ENCODE measurements around the gene RASGRP2.

GRCh38 chr11:64717268-64717578 is 26.7 kb downstream of the RASGRP2 start:
- TF ChIP-seq EZH2 (IDR thresholded peaks at IDR 0.05; ENCODE audit: low read depth, low read length, severe bottlenecking) (no peak), JUN (IDR thresholded peaks at IDR 0.05; ENCODE audit: low read depth, low read length) (no peak), CTCF (IDR thresholded peaks at IDR 0.05; ENCODE audit: control extremely low read depth in 1 of 3, insufficient read depth in 1 of 3, low read depth in 1 of 3, low read length in 3 of 3) (peak in 1 of 3 experiments; percentile 9; a peak in 1 of 4 replicates), SUZ12 (IDR thresholded peaks at IDR 0.05; ENCODE audit: low read length) (no peak), JUND (IDR thresholded peaks at IDR 0.05; ENCODE audit: low read length) (no peak), EP300 (IDR thresholded peaks at IDR 0.05; ENCODE audit: borderline replicate concordance in 1 of 2, low read depth in 2 of 2, low read length in 2 of 2) (no peak), RXRA (IDR thresholded peaks at IDR 0.05; ENCODE audit: insufficient read depth, low read depth, low read length) (no peak), ZNF274 (IDR thresholded peaks at IDR 0.05; ENCODE audit: borderline replicate concordance, extremely low read depth, low read length) (no peak), EGR1 (IDR thresholded peaks at IDR 0.05; ENCODE audit: borderline replicate concordance, low read depth, low read length) (no peak)
